ENCODE results near the gene RAB8A. TPM values are rescaled to one million over a fixed set of nuclear protein-coding genes. Genes with fewer than 3 reads are reported as not detected.
A peak's percentile ranks its signal among the peaks of the same experiment; 100 is the strongest.

Gene RAB8A
- total RNA-seq, 1 donor: 99.9 TPM

DNA sequence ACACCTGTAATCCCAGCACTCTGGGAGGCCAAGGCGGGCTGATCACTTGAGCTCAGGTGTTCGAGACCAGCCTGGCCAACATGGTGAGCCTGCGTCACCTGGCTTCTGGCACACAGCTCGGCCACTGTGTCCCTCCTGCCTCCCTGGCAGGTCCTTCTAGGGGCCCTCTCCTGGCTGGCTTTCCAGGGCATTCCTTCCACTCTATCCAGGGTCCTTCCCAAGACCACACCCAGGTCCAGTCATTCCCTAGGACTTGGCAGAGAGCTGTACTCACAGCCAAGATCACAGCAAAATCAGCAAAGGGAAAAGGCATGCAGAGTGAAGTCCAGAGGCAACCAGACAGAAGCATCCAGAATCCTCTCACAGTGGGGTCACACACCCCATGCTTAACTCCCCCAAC is 22.1 kb downstream of the RAB8A start:
- peak; percentile 23 for DNase-seq (ENCODE audit: low read depth)
- no peak overlapping the region for H3K4me3 ChIP-seq (ENCODE audit: low read depth, low read length)
- no peak for TF ChIP-seq CTCF (IDR thresholded peaks at IDR 0.05; ENCODE audit: insufficient read depth, low read length)

DNA sequence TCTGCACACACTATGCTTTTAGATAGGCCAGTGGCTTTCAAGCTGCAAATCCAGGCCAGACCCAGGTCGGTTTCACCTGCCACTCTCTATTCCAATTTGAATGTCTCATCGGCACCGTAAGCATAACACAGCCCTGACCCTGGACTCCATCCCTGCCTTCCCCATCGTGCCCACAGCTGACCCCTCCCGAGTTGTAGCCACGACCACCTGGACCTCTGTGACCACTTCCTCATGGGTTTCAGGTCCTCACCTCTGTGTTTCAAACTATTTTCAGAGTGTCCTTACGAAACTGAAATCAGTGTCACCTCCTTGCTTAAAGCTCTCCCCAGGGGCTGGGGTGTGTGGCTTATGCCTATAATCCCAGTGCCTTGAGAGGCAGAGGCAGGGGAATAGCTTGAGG is 22.8 kb downstream of the RAB8A start:
- TF ChIP-seq CTCF (IDR thresholded peaks at IDR 0.05; ENCODE audit: insufficient read depth, low read length): no peak

DNA sequence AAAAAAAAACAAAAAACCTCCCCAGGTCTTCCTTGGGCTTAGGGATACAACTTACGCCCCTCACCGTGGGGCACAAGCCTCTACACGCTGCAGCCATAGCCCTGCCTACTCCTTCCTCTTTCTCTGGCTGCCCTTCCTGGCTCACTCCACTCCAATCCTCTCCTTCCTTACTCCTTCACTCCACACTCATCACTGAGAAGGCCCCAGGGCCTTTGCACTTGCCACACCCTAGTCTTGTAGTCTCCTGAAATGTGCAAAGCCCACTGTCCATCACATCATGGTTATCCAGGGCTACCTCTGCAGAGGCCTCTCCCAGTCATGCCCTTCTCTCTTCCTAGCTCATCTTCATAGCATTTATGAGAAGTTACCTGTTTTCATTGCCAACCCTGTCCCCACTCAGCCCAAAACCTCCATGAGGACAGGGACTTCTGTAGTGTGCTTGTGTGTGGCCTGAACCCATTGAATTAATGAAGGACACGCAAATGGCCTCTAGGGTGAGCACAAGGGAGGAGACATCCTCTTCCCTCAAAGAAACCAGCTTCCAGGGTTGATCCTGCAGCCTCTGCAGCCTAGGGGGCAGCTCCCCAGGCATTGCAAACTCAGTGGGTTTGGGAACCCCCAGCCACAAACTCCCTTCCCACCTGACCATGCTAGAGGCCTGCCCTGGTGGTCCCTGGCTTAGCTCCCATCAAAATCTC is 23.9 kb downstream of the RAB8A start:
- no peak for TF ChIP-seq CTCF (IDR thresholded peaks at IDR 0.05; ENCODE audit: insufficient read depth, low read length)
- no peak for DNase-seq (ENCODE audit: low read depth)
- no peak overlapping the region for H3K4me3 ChIP-seq (ENCODE audit: low read depth, low read length)

More for the DNA sequence above, 22.8 kb downstream of the RAB8A start:
- H3K4me3 ChIP-seq (ENCODE audit: low read depth, low read length): no peak overlapping the region
- no peak for DNase-seq (ENCODE audit: low read depth)

- peak; percentile 10 for DNase-seq (ENCODE audit: low read depth)
- TF ChIP-seq CTCF (IDR thresholded peaks at IDR 0.05; ENCODE audit: insufficient read depth, low read length): no peak
- H3K4me3 ChIP-seq (ENCODE audit: low read depth, low read length): no peak overlapping the region
Observed at GRCh38 chr19:16136185-16136999, 24.7 kb downstream of the RAB8A start.

DNA sequence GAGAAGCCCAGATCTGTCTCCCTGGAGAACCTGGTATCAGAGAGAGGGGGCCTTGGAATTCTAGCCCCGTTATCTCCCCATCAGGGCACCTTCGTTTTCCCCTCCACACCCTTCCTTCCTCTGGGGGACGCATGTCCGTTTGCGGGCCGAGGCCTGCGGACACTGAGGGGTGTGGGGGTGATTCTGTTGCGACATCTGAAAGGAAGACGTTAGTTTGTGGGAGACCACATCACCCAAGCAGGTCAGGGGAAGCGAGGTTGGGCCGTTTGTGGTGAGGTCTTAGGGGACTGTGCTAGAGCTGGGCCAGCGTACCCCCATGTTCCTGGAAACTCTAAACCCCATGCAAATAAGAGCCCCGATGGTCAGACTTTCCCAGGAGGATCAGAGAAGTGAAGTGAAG is 28.1 kb downstream of the RAB8A start:
- no peak overlapping the region for H3K4me3 ChIP-seq (ENCODE audit: low read depth, low read length)
- no peak for DNase-seq (ENCODE audit: low read depth)
- TF ChIP-seq CTCF (IDR thresholded peaks at IDR 0.05; ENCODE audit: insufficient read depth, low read length): no peak

GRCh38 chr19:16141043-16141442 is 29.4 kb downstream of the RAB8A start:
- DNase-seq (ENCODE audit: low read depth): no peak
- no peak overlapping the region for H3K4me3 ChIP-seq (ENCODE audit: low read depth, low read length)
- no peak for TF ChIP-seq CTCF (IDR thresholded peaks at IDR 0.05; ENCODE audit: insufficient read depth, low read length)
